ENCODE results near the gene TNF. TPM values are rescaled to one million over a fixed set of nuclear protein-coding genes. Genes with fewer than 3 reads are reported as not detected.

The TNF gene
- polyA plus RNA-seq, 3 donors: 7.1 to 13.7 (median 9.6) TPM

- peaks cover 77 to 92% of the 10 kb centered on the region in 2 donors for H3K4me1 ChIP-seq (ENCODE audit: control insufficient read depth in 1 of 2, insufficient read depth in 2 of 2, low read length in 2 of 2)
- peak overlapping the region; percentile 99 for H3K4me2 ChIP-seq (replicated peaks; ENCODE audit: extremely low read depth, low read length, poor library complexity, severe bottlenecking)
- peaks cover 25 to 29% of the 10 kb centered on the region in 2 donors for H3K36me3 Mint-ChIP-seq
- H3K9me3 Mint-ChIP-seq: peaks cover 0 to 5% (median 0%) of the 10 kb centered on the region in 7 donors
- WGBS (ENCODE audit: insufficient coverage): 34% methylated on average over 2 of the region's 2 CpGs
- H3K9ac ChIP-seq (ENCODE audit: insufficient read depth, low read length, poor library complexity, severe bottlenecking): no peak overlapping the region
- peak overlapping the region; percentile 97 to 98 for H3K4me3 Mint-ChIP-seq
- H4K20me1 ChIP-seq (ENCODE audit: insufficient read depth, low read length): peaks cover 24% of the 10 kb centered on the region
- no peaks in the 10 kb centered on the region for H3K27me3 ChIP-seq (ENCODE audit: control insufficient read depth in 2 of 2, insufficient read depth in 2 of 2, low read length in 2 of 2)
- H3K4me1 Mint-ChIP-seq: peaks cover 85% of the 10 kb centered on the region
- H3K9me3 ChIP-seq (replicated peaks in 1 of 2; ENCODE audit: control insufficient read depth in 1 of 2, insufficient read depth in 1 of 2, low read length in 2 of 2): no peaks in the 10 kb centered on the region
- H2AFZ ChIP-seq (ENCODE audit: insufficient read depth, low read depth, low read length, poor library complexity, severe bottlenecking): peak overlapping the region; percentile 9
- intact Hi-C loops (cut with micrococcal nuclease): no loop called here
- peaks cover 12 to 17% of the 10 kb centered on the region in 2 donors for H3K36me3 ChIP-seq (replicated peaks in 1 of 2; ENCODE audit: control insufficient read depth in 1 of 2, insufficient read depth in 2 of 2, low read length in 2 of 2)
- H3K4me3 ChIP-seq (replicated peaks in 1 of 3; ENCODE audit: low read depth in 2 of 3, low read length in 3 of 3): peak overlapping the region in 1 of 3 experiments; percentile 98
- DNase-seq: peak in 2 of 3 donors; percentile 35 to 50
- peaks cover 0 to 5% (median 3%) of the 10 kb centered on the region in 3 donors for H3K27me3 Mint-ChIP-seq (ENCODE audit: low read depth in 3 of 3)
- H3K79me2 ChIP-seq (ENCODE audit: insufficient read depth, low read length): peaks cover 78% of the 10 kb centered on the region
- TF ChIP-seq CTCF (IDR thresholded peaks at IDR 0.05): peak; percentile 60
- peak overlapping the region; percentile 84 to 97 (median 95) for H3K27ac Mint-ChIP-seq
- H3K27ac ChIP-seq (ENCODE audit: low read depth in 1 of 2, low read length in 2 of 2): peak overlapping the region; percentile 80 to 85
Observed at GRCh38 chr6:31585491-31585890, 10.1 kb downstream of the TNF start.

- Histone ChIP-seq H3K36me3 (replicated peaks in 1 of 2; ENCODE audit: control insufficient read depth in 1 of 2, insufficient read depth in 2 of 2, low read length in 2 of 2) (peaks cover 12 to 22% of the 10 kb centered on the region in 2 donors), H3K4me3 (replicated peaks in 1 of 3; ENCODE audit: low read depth in 2 of 3, low read length in 3 of 3) (peak within 1 kb of the TSS; percentile 61 to 98 (median 92)), H3K9ac (ENCODE audit: insufficient read depth, low read length, poor library complexity, severe bottlenecking) (peak within 1 kb of the TSS; percentile 73), H3K79me2 (ENCODE audit: insufficient read depth, low read length) (peaks cover 73% of the 10 kb centered on the region), H3K4me1 (ENCODE audit: control insufficient read depth in 1 of 2, insufficient read depth in 2 of 2, low read length in 2 of 2) (peaks cover 74 to 88% of the 10 kb centered on the region in 2 donors), H3K9me3 (replicated peaks in 1 of 2; ENCODE audit: control insufficient read depth in 1 of 2, insufficient read depth in 1 of 2, low read length in 2 of 2) (no peaks in the 10 kb centered on the region), H3K4me2 (replicated peaks; ENCODE audit: extremely low read depth, low read length, poor library complexity, severe bottlenecking) (peak within 1 kb of the TSS; percentile 99), H2AFZ (ENCODE audit: insufficient read depth, low read depth, low read length, poor library complexity, severe bottlenecking) (peak within 1 kb of the TSS; percentile 38), H3K27ac (ENCODE audit: low read depth in 1 of 2, low read length in 2 of 2) (peak within 1 kb of the TSS; percentile 80 to 85), H3K27me3 (ENCODE audit: control insufficient read depth in 2 of 2, insufficient read depth in 2 of 2, low read length in 2 of 2) (no peaks in the 10 kb centered on the region), H4K20me1 (ENCODE audit: insufficient read depth, low read length) (peaks cover 29% of the 10 kb centered on the region)
- Mint-ChIP-seq H3K36me3 (peaks cover 31 to 33% of the 10 kb centered on the region in 2 donors), H3K4me3 (peak within 1 kb of the TSS; percentile 97 to 98), H3K4me1 (peaks cover 87% of the 10 kb centered on the region), H3K27ac (peak within 1 kb of the TSS; percentile 84 to 97 (median 95)), H3K9me3 (peaks cover 0 to 4% (median 0%) of the 10 kb centered on the region in 7 donors), H3K27me3 (ENCODE audit: low read depth in 3 of 3) (peaks cover 0 to 4% (median 3%) of the 10 kb centered on the region in 3 donors)
- peak; percentile 71 to 87 (median 84) for DNase-seq
- intact Hi-C loops (cut with micrococcal nuclease): loop anchor here in 1 of 2 donors (2.0 kb wide), 1 partner anchor 27 kb away; no protein-coding TSS in a partner anchor
- TF ChIP-seq CTCF (IDR thresholded peaks at IDR 0.05): no peak
- no CpG with 5 or more reads among the region's 1 CpG for WGBS (ENCODE audit: insufficient coverage)
Observed at GRCh38 chr6:31586008-31586407, 10.6 kb downstream of the TNF start, which contains the start of gene LST1. TSS of gene LST1 (plus strand) at chr6:31586277. CDS start at chr6:31587300, 1,023 bp downstream.
